Measurements from ENCODE around the gene HMGB2. TPM values are rescaled to one million over a fixed set of nuclear protein-coding genes. Genes with fewer than 3 reads are reported as not detected.

Gene HMGB2
- total and polyA plus RNA-seq, 5 donors: 26.3 to 98.3 (median 47.1) TPM

- DNase-seq (no peak), ATAC-seq (no peak)
- Histone ChIP-seq H3K9me3 (ENCODE audit: control insufficient read depth, low read length) (no peaks in the 10 kb centered on the region), H3K4me1 (ENCODE audit: control insufficient read depth, insufficient read depth, low read length) (peaks cover 2% of the 10 kb centered on the region), H3K27me3 (ENCODE audit: control insufficient read depth, insufficient read depth) (no peaks in the 10 kb centered on the region), H3K4me3 (ENCODE audit: low read length) (no peak overlapping the region), H3K27ac (ENCODE audit: low read length) (no peak overlapping the region)
- intact Hi-C loops (cut with DNase I): no loop called here
- 41% methylated on average over 4 of the region's 4 CpGs for WGBS
These were observed 33.8 kb upstream of the HMGB2 start for GRCh38 chr4:173367946-173368345.

GRCh38 chr4:173367285-173367684, 33.1 kb upstream of the HMGB2 start:
- Histone ChIP-seq H3K9me3 (ENCODE audit: control insufficient read depth, low read length) (no peaks in the 10 kb centered on the region), H3K4me1 (ENCODE audit: control insufficient read depth, insufficient read depth, low read length) (peaks cover 2% of the 10 kb centered on the region), H3K27me3 (ENCODE audit: control insufficient read depth, insufficient read depth) (no peaks in the 10 kb centered on the region), H3K27ac (ENCODE audit: low read length) (no peak overlapping the region), H3K4me3 (ENCODE audit: low read length) (no peak overlapping the region)
- DNase-seq (no peak), ATAC-seq (no peak)
- intact Hi-C loops (cut with DNase I): no loop called here

- no peaks in the 10 kb centered on the region for H3K9me3 ChIP-seq (ENCODE audit: control insufficient read depth, low read length)
- WGBS: 27% methylated on average over 2 of the region's 2 CpGs
- ATAC-seq: no peak
- H3K4me1 ChIP-seq (ENCODE audit: control insufficient read depth, insufficient read depth, low read length): peaks cover 2% of the 10 kb centered on the region
- intact Hi-C loops (cut with DNase I): no loop called here
- no peak overlapping the region for H3K27ac ChIP-seq (ENCODE audit: low read length)
- H3K27me3 ChIP-seq (ENCODE audit: control insufficient read depth, insufficient read depth): no peaks in the 10 kb centered on the region
- H3K4me3 ChIP-seq (ENCODE audit: low read length): no peak overlapping the region
- peak in 1 of 3 donors; percentile 45 for DNase-seq
These were observed 31.3 kb upstream of the HMGB2 start for GRCh38 chr4:173365359-173365996.

GRCh38 chr4:173362666-173363065, 28.5 kb upstream of the HMGB2 start:
- intact Hi-C loops (cut with DNase I): no loop called here
- Histone ChIP-seq H3K4me1 (ENCODE audit: control insufficient read depth, insufficient read depth, low read length) (peaks cover 2% of the 10 kb centered on the region), H3K27me3 (ENCODE audit: control insufficient read depth, insufficient read depth) (no peaks in the 10 kb centered on the region), H3K4me3 (ENCODE audit: low read length) (no peak overlapping the region), H3K9me3 (ENCODE audit: control insufficient read depth, low read length) (no peaks in the 10 kb centered on the region), H3K27ac (ENCODE audit: low read length) (no peak overlapping the region)
- no peak for DNase-seq
- WGBS: 87% methylated on average over 3 of the region's 3 CpGs
- no peak for ATAC-seq

- WGBS: 57% methylated on average over 5 of the region's 5 CpGs
- intact Hi-C loops (cut with DNase I): no loop called here
These were observed 26.5 kb upstream of the HMGB2 start for GRCh38 chr4:173360587-173361221.

GRCh38 chr4:173357939-173358338, 23.8 kb upstream of the HMGB2 start:
- intact Hi-C loops (cut with DNase I): no loop called here
- no peaks in the 10 kb centered on the region for H3K4me1 ChIP-seq (ENCODE audit: control insufficient read depth, insufficient read depth, low read length)

More at GRCh38 chr4:173360587-173361221, 26.5 kb upstream of the HMGB2 start:
- DNase-seq: no peak
- Histone ChIP-seq H3K4me3 (ENCODE audit: low read length) (no peak overlapping the region), H3K27ac (ENCODE audit: low read length) (no peak overlapping the region), H3K27me3 (ENCODE audit: control insufficient read depth, insufficient read depth) (no peaks in the 10 kb centered on the region), H3K9me3 (ENCODE audit: control insufficient read depth, low read length) (no peaks in the 10 kb centered on the region), H3K4me1 (ENCODE audit: control insufficient read depth, insufficient read depth, low read length) (peaks cover 2% of the 10 kb centered on the region)
- ATAC-seq: no peak

GRCh38 chr4:173347467-173347866, 13.3 kb upstream of the HMGB2 start:
- DNase-seq: no peak
- no peaks in the 10 kb centered on the region for H3K27me3 ChIP-seq (ENCODE audit: control insufficient read depth, insufficient read depth)
- no peak for ATAC-seq
- H3K4me3 ChIP-seq (ENCODE audit: low read length): no peak overlapping the region
- no peaks in the 10 kb centered on the region for H3K9me3 ChIP-seq (ENCODE audit: control insufficient read depth, low read length)
- H3K27ac ChIP-seq (ENCODE audit: low read length): no peak overlapping the region
- WGBS: 100% methylated on average over 1 of the region's 1 CpG
- no peaks in the 10 kb centered on the region for H3K4me1 ChIP-seq (ENCODE audit: control insufficient read depth, insufficient read depth, low read length)
- intact Hi-C loops (cut with DNase I): no loop called here

More at GRCh38 chr4:173357939-173358338, 23.8 kb upstream of the HMGB2 start:
- Histone ChIP-seq H3K27me3 (ENCODE audit: control insufficient read depth, insufficient read depth) (no peaks in the 10 kb centered on the region), H3K4me3 (ENCODE audit: low read length) (no peak overlapping the region), H3K27ac (ENCODE audit: low read length) (no peak overlapping the region), H3K9me3 (ENCODE audit: control insufficient read depth, low read length) (no peaks in the 10 kb centered on the region)
- DNase-seq: no peak
- ATAC-seq: no peak
- WGBS: 82% methylated on average over 2 of the region's 2 CpGs

- Histone ChIP-seq H3K4me3 (ENCODE audit: low read length) (no peak overlapping the region), H3K9me3 (ENCODE audit: control insufficient read depth, low read length) (no peaks in the 10 kb centered on the region), H3K27me3 (ENCODE audit: control insufficient read depth, insufficient read depth) (no peaks in the 10 kb centered on the region), H3K27ac (ENCODE audit: low read length) (no peak overlapping the region), H3K4me1 (ENCODE audit: control insufficient read depth, insufficient read depth, low read length) (no peaks in the 10 kb centered on the region)
- 49% methylated on average over 2 of the region's 2 CpGs for WGBS
- intact Hi-C loops (cut with DNase I): no loop called here
- DNase-seq: no peak
- no peak for ATAC-seq
These were observed 11.9 kb upstream of the HMGB2 start for GRCh38 chr4:173346074-173346473.

- intact Hi-C loops (cut with DNase I): no loop called here
These were observed 11.5 kb upstream of the HMGB2 start for GRCh38 chr4:173345648-173346047.

GRCh38 chr4:173343832-173344397, 9.8 kb upstream of the HMGB2 start:
- H3K4me3 ChIP-seq (ENCODE audit: low read length): no peak overlapping the region
- ATAC-seq: peak in 1 of 2 donors; percentile 63
- no peak for DNase-seq
- H3K27ac ChIP-seq (ENCODE audit: low read length): no peak overlapping the region
- H3K27me3 ChIP-seq (ENCODE audit: control insufficient read depth, insufficient read depth): no peaks in the 10 kb centered on the region
- H3K4me1 ChIP-seq (ENCODE audit: control insufficient read depth, insufficient read depth, low read length): no peaks in the 10 kb centered on the region
- no peaks in the 10 kb centered on the region for H3K9me3 ChIP-seq (ENCODE audit: control insufficient read depth, low read length)
- intact Hi-C loops (cut with DNase I): no loop called here
- WGBS: 74% methylated on average over 3 of the region's 3 CpGs

More at GRCh38 chr4:173345648-173346047, 11.5 kb upstream of the HMGB2 start:
- no peak for DNase-seq
- ATAC-seq: no peak
- H3K9me3 ChIP-seq (ENCODE audit: control insufficient read depth, low read length): no peaks in the 10 kb centered on the region
- 57% methylated on average over 2 of the region's 2 CpGs for WGBS
- H3K27ac ChIP-seq (ENCODE audit: low read length): no peak overlapping the region
- H3K4me1 ChIP-seq (ENCODE audit: control insufficient read depth, insufficient read depth, low read length): no peaks in the 10 kb centered on the region
- no peaks in the 10 kb centered on the region for H3K27me3 ChIP-seq (ENCODE audit: control insufficient read depth, insufficient read depth)
- no peak overlapping the region for H3K4me3 ChIP-seq (ENCODE audit: low read length)

GRCh38 chr4:173337463-173337862, 3.3 kb upstream of the HMGB2 start:
- Histone ChIP-seq H3K9me3 (ENCODE audit: control insufficient read depth, low read length) (no peaks in the 10 kb centered on the region), H3K27me3 (ENCODE audit: control insufficient read depth, insufficient read depth) (no peaks in the 10 kb centered on the region), H3K27ac (ENCODE audit: low read length) (no peak overlapping the region), H3K4me3 (ENCODE audit: low read length) (no peak overlapping the region), H3K4me1 (ENCODE audit: control insufficient read depth, insufficient read depth, low read length) (no peaks in the 10 kb centered on the region)
- intact Hi-C loops (cut with DNase I): no loop called here
- ATAC-seq (no peak), DNase-seq (no peak)
- 97% methylated on average over 2 of the region's 2 CpGs for WGBS
